NCI-H2196 treated with DMSO at 0.1 percent for 48 hours (cell line): Measurements from ENCODE around the gene NEK2.
"Not testable (repeated sequence)": the region's sequence is repeated elsewhere in the genome, so short reads cannot be mapped to it uniquely, and the experiment has no call there.

Experiments used
- DNase-seq: peaks from one replicate; lab custom pipeline; 2025; ENCODE audit not compliant: unreplicated experiment; lab: John Stamatoyannopoulos, UW

Gene NEK2

DNA sequence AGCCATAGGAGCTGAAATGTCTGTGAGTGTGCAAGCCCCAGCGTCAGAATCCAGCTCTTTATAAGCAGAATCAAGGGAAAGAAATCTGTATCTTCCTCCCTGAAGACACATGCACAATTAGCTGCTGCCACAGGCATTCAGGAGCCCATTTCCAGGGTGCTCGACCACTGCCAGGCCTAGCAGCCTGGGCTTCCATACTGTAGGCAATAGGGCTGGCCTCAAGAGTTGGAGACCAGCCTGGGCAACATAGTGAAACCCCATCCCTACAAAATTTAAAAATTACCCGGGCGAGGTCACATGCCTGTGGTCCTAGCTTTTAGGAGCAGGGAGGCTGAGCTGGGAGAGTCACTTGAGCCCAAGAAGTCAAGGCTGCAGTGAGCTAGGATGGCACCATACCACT lies 41.0 kb downstream of the NEK2 start:
- no peak for DNase-seq

DNA sequence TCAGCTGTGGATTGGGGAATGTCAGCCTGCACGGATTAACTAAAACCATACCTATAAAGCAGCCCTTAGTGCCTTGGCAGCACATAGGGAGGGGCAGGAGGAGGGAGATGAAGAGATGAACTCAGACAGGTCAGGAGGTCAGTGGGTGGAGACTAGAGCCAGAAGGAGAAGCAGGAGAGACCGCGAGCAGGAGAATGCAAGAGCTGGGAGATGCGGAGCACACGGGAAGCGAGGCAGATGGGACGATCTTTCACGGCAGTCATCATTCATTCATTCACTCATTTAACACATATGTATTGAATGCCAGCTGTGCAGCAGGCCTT lies 41.9 kb downstream of the NEK2 start:
- no peak for DNase-seq

DNA sequence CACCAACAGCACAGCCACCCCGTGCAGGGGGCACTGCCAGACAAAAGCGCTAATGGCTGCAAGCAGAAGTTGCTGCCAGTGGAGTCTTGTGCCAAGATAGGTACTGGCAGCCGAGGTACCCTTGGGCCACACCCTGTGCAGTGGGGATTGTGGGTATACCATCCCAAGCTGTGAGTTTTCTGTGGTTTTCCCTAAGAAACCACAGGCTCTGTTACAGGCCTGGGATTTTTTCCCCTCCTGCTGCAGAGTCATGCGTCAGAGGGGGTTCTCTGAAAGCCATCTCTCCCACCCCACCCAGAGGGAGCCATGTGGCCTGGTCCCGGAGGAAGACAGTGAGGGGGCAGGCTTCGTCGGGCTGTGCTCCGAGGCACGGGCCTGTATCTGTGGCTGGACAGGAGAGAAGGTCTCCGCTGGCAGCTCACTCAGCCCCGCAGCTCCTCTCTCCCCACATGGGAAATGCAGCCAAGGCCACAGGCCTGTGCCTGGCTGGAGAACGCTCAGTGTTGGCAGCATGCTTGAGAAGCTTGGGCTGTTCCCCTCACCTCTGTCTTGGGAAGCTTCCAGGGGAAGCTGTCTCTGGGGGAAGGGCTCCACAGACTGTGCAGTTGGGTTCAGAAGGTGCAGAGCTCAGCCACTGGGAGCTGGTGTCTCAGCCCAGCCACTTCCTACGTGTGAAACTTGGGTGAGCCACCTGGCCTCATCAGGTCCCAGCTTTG lies 42.5 kb downstream of the NEK2 start:
- DNase-seq, result no peak

DNA sequence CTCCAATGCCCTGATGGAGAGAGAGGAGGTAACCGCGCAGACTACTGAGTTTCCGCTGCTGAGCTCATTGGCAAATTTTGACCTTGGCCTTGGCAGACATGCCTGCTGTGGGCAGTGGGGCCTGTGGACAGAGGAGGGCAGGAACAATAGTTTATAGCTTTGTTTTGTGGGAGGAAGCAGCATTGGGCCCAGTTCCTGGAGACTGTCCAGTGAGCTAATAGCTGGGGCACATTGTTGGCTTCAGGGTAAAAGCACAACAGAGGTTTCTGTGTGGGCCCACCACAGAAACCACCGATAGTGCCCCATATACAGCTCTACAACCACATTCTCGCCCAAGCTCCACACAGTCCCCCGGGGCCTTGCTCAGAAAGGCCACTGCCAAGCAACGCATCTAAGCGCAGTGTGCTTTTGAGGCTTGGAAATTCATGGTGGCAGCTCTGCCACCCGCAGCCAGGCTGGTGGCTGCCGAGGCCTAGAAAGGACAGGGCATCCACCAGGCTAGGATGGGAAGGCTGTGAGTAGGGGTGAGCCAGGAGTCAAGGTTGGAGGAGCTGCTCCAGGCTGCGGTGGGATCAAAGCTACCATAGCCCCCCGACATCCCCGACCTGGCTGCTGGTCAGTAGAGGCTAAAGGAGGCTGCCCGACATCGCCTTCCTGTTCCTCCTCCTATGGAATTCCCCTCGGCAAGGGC lies 43.2 kb downstream of the NEK2 start:
- DNase-seq, result no peak

DNA sequence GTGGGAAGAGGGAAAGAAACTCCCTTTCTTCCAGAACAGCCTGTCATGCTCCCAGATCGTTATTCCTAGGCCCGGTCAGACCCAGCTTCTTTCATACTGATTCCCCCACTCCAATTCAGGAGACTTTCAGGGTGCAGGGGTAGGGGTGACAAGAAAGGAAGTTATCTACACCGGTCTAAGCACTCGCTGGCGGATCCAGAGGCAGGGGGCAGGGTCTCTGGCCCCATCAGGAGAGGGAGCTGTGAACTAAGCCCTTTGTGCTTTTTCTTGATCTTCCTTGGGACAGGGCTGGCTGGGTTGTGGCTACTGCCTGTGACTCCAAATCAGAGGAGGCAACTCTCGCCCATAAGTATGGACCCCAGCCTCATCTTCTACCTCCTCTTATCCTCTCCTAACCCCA lies 44.3 kb downstream of the NEK2 start:
- DNase-seq, result no peak

DNA sequence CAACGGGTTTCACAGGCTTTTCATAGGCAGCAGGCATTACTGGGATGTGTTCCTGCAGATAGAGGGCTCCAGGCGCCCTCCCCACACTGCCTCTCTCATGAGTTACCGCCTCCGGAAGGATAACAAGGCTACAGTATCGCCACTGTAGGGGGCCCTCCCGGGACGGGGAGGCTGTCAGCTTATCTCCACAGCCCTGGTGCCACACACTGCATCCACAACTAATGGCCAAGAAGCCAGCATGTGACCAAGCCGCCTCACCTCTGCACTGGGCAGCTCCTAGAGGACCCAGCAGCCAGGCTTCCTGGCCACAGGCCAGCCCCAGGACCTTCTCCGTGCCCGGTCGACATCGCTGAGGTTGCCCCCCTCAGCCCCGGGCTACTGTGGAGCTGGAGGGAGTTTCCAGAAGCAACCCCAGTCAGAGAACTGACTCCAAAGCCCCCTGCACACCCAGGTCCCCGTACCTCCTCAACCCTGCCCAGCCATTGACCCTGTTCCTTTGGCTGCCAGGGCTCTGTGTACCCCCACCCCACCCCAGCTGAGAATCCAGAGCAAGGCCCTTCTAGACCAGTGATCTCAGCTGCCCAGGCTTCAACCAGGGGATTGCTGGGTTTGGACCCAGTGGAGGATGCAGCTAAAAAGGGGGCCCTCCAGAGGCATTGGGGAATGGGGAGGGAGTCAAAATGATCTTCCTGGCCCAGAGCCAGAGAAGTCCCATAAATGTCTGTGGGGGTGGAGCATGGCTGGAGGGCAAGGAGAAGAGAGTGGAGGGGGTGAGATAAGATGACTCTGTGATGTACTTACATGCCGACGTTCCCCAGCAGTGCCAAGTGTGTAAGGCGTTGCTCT lies 45.0 kb downstream of the NEK2 start:
- no peak for DNase-seq

DNA sequence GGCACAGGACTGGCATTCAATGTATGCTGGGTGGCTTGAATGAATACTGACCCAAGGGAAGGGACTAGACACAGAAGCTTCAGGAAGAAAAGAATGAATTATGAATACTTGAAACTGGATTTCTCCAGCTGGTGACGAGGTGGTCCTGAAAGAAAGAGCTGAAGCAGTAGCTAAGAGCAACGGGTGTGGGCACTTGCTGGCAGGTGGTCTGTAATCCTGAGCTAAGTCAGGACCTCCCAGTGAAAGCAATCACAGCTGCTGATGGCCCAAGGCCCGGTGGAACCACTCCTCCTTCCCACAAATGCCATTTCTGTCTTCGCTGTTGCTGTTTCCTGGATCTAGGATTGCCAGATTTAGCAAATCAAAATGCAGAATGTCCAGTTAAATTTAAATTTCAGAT lies 47.0 kb downstream of the NEK2 start:
- no peak for DNase-seq

GRCh38 chr1:211627259-211627658 lies 48.2 kb downstream of the NEK2 start:
- DNase-seq, result no peak

DNA sequence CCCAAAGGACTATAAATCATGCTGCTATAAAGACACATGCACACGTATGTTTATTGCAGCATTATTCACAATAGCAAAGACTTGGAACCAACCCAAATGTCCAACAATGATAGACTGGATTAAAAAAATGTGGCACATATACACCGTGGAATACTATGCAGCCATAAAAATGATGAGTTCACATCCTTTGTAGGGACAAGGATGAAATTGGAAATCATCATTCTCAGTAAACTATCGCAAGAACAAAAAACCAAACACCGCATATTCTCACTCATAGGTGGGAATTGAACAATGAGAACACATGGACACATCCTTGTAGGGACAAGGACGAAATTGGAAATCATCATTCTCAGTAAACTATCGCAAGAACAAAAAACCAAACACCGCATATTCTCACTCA lies 49.6 kb downstream of the NEK2 start:
- DNase-seq, result not testable (repeated sequence)

DNA sequence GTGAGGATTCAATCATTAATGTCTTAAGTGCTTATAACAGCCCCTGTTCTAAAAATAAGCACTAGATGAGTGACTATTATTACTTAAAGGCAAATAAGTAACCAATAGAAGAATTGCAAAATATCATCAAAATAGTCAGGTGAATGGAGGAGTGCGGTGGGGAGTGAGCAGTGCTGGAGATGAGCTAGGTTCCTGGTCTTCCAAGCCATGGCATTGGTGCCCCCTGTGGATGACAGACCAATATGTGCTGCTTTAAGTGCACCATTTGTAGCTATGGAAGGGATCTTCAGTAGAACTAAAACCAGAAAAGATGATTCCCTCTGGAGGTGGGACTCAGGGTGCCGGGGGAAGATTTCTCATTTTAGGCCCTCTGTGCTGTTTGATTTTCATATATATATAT lies 50.4 kb downstream of the NEK2 start:
- no peak for DNase-seq

- DNase-seq, result no peak
These were observed 51.9 kb downstream of the NEK2 start for GRCh38 chr1:211623515-211623914.

- no peak for DNase-seq
These were observed 53.8 kb downstream of the NEK2 start for GRCh38 chr1:211621447-211622198.

- no peak for DNase-seq
These were observed 55.3 kb downstream of the NEK2 start for GRCh38 chr1:211620097-211620496.

DNA sequence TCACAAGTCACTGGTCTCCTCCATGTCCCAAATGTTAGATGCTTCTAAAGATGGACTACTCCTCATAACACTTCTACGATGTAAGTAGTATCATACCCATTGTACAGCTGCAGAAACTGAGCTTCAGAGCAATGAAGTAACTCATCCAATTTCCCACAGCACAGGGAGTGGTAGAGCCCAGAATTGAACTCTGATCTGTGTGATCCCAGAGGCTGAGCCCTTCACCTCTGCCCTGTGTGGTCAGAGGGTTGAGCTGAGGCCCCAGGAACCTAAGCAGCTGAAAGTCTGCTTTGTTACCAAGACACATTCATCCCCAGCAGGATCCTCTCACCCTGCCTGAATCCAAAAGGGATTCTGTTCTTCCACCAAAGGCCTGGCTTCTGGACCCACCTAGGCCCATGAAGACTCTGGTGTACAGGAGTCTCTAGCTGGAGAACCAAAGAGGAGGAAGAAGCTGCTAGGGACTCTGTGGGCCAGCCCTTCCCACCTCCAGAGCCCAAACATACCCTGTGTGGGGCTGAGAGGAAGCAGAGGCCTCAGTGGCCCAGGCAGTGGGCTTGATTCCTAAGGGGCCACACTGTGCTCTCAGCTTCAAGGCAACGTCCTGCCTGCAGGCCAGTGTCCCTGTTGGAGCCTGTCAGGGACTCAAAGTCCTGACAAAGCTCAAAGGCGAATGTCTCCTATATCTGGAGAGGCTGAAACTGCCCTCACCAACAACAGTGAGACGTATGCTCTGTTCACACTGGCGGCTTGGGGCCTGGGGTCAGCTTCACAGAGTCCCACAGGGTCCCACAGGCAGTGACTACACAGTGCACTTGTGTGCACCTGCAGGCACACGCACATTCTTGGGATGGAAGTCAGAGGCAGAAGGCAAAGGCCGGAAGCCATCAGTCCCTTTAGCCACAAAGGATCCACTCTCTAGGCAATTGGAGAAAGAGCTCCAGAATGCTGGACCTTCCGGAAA lies 56.1 kb downstream of the NEK2 start:
- DNase-seq, result no peak

DNA sequence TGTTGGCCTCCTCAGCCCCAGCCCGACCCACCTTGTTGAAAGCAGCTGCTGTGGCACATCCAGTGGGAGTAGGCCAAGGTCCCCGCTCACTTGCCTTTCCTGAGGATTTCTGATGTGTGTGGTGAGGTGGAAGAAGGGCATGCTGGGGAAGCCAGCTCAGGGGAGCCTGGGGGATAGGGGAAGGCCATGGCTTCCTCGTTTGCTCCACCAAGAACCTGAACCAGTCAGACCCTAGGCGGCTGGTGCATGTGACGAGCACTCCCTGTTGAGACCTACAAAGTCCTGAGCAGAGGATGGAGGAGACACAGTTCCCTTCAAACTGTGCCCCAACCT lies 58.5 kb downstream of the NEK2 start:
- no peak for DNase-seq

- DNase-seq, result no peak
These were observed 59.0 kb downstream of the NEK2 start for GRCh38 chr1:211616231-211616964.

DNA sequence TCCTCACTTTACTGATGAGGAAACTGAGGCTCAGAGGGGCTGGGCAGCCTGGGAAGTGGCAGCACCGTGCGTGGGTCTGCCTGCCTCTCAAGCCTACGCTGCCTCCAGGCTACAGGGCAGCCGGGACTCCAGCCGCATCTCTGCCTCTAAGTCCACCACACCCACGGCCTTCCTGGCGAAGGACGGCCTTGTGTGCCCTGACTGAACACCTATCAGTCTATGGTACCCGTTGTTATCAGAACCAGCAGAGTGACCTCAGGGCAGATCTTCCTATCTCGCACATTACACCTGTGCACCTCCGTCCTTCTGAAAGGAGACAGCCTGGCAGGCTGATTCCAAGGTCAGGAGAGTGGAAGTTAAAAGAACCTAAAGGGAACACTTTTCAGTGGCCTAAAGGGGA lies 60.8 kb downstream of the NEK2 start:
- no peak for DNase-seq

DNA sequence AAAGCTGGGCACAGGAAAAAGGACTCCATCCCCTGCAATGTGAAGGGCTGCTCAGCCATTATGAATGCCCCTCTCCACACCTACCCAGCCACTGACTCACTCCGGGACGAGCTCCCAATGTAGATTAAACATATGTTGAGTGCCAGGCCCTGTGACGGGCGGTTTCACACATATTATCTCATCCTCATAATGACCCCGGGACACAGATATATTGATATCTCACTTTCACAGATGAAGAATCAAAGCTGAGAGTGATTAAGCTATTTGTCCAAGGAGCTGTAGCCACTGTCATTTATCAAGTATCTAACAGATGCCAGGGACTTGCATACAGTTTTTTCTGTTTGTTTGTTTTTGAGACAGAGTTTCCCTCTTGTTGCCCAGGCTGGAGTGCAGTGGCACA lies 61.5 kb downstream of the NEK2 start:
- no peak for DNase-seq

- no peak for DNase-seq
These were observed 62.1 kb downstream of the NEK2 start for GRCh38 chr1:211613108-211613947.
